GM12865 (cell line): ENCODE data around the gene TUBA1B.

ENCODE experiments used
- DNase-seq: peaks from one replicate; pipeline ENCODE4 v3.0.0; 2010; ENCODE audit warnings: low read depth
- H3K4me3 ChIP-seq: 2 replicates; pipeline ENCODE4 v1.5.1; 2011; ENCODE audit warnings: mild to moderate bottlenecking, low read depth, low read length, control low read depth
- CTCF ChIP-seq: IDR thresholded peaks from 2 replicates; pipeline ENCODE4 v1.5.1; 2011; ENCODE audit warnings: low read length, control low read depth, low read depth, inconsistent platforms; ENCODE audit not compliant: insufficient read depth; ENCODE audit errors: missing control alignments

The TUBA1B gene

GRCh38 chr12:49126852-49127763, 4.1 kb downstream of the TUBA1B start:
- no peak for TF ChIP-seq CTCF
- peak; percentile 44 for DNase-seq
- no peak overlapping the region for H3K4me3 ChIP-seq

- peak; percentile 26 for TF ChIP-seq CTCF
- DNase-seq = peak; percentile 53
- no peak overlapping the region for H3K4me3 ChIP-seq
Observed at GRCh38 chr12:49121047-49121696, 10.0 kb downstream of the TUBA1B start.

- TF ChIP-seq CTCF = no peak
- no peak for DNase-seq
- peak overlapping the region; percentile 85 for H3K4me3 ChIP-seq
Observed at GRCh38 chr12:49111206-49111605, 20.0 kb downstream of the TUBA1B start.

GRCh38 chr12:49110464-49111155, 20.6 kb downstream of the TUBA1B start, which contains the start of gene LMBR1L:
TSS of gene LMBR1L (minus strand) at chr12:49110847. CDS start at chr12:49110555, 292 bp downstream.
- H3K4me3 ChIP-seq = peak within 1 kb of the TSS; percentile 85
- peak; percentile 98 for DNase-seq
- peak; percentile 44 for TF ChIP-seq CTCF

- no peak for DNase-seq
- TF ChIP-seq CTCF = no peak
Observed at GRCh38 chr12:49109641-49110463, 21.3 kb downstream of the TUBA1B start.

GRCh38 chr12:49108958-49109404, 22.2 kb downstream of the TUBA1B start:
- no peak for DNase-seq
- no peak overlapping the region for H3K4me3 ChIP-seq
- TF ChIP-seq CTCF = no peak

More at GRCh38 chr12:49109641-49110463, 21.3 kb downstream of the TUBA1B start:
- H3K4me3 ChIP-seq = peak overlapping the region; percentile 85
